Measurements from ENCODE around the gene BAZ2B.

Gene BAZ2B

DNA sequence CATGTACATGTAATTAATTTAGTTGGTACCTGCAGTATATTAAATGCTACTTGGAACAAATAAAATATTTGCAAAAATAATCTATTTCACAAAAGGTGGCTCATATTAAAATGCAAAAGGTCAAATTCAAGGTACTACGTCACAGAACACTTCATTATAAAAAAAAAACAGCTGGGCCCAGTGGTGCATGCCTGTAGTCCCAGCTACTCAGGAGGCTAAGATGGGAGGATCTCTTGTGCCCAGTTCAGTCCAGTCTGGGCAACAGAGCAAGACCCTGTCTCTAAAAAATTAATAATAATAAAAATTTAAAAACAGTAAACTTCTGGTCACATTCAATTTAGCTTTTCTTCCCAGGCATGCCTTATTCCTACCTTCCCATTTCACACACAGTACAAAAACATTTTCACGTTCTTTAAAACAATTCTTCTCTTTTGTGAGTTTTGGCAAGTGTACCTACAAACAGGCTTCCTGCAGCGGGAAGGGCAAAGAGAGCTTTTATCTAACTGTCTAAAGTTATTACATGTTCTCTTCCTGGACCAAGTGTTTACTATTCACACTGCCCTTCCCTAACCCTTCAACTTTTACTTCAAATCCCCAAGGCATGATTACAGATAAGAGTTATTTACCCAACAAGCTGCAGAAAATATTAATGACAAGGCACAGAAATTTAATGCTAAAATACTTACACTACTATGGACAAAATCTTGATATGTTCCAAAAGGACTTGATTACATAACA is 10.7 kb downstream of the BAZ2B start:
- no peaks in the 10 kb centered on the region for H3K27me3 ChIP-seq (ENCODE audit: insufficient read depth, low read length)
- H3K9me3 ChIP-seq (ENCODE audit: low read length): no peaks in the 10 kb centered on the region
- no peaks in the 10 kb centered on the region for H3K9me2 ChIP-seq (ENCODE audit: low read depth, low read length)
- H3K36me3 ChIP-seq (ENCODE audit: insufficient read depth, low read length): no peaks in the 10 kb centered on the region
- no peak overlapping the region for H3K4me3 ChIP-seq (ENCODE audit: low read depth, low read length, poor library complexity, severe bottlenecking)
- no peak overlapping the region for H3K9ac ChIP-seq (ENCODE audit: low read length)
- no peaks in the 10 kb centered on the region for H4K20me1 ChIP-seq (ENCODE audit: insufficient read depth, low read length)
- no peaks in the 10 kb centered on the region for H3F3A ChIP-seq (ENCODE audit: insufficient read depth, low read length)
- H3K79me2 ChIP-seq (ENCODE audit: insufficient read depth, low read length): no peaks in the 10 kb centered on the region
- H3K27ac ChIP-seq (ENCODE audit: low read depth, low read length, poor library complexity, severe bottlenecking): no peak overlapping the region
- H2AFZ ChIP-seq (ENCODE audit: low read length): no peak overlapping the region
- no peak overlapping the region for H3K4me2 ChIP-seq (ENCODE audit: low read length)
- no peaks in the 10 kb centered on the region for H3K4me1 ChIP-seq (ENCODE audit: insufficient read depth, low read length, severe bottlenecking)
- no peak for TF ChIP-seq EZH2 (IDR thresholded peaks at IDR 0.05; ENCODE audit: borderline replicate concordance, low read length)
- TF ChIP-seq, protein P1, sequence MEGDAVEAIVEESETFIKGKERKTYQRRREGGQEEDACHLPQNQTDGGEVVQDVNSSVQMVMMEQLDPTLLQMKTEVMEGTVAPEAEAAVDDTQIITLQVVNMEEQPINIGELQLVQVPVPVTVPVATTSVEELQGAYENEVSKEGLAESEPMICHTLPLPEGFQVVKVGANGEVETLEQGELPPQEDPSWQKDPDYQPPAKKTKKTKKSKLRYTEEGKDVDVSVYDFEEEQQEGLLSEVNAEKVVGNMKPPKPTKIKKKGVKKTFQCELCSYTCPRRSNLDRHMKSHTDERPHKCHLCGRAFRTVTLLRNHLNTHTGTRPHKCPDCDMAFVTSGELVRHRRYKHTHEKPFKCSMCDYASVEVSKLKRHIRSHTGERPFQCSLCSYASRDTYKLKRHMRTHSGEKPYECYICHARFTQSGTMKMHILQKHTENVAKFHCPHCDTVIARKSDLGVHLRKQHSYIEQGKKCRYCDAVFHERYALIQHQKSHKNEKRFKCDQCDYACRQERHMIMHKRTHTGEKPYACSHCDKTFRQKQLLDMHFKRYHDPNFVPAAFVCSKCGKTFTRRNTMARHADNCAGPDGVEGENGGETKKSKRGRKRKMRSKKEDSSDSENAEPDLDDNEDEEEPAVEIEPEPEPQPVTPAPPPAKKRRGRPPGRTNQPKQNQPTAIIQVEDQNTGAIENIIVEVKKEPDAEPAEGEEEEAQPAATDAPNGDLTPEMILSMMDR (IDR thresholded peaks at IDR 0.05; ENCODE audit: low read length): no peak

DNA sequence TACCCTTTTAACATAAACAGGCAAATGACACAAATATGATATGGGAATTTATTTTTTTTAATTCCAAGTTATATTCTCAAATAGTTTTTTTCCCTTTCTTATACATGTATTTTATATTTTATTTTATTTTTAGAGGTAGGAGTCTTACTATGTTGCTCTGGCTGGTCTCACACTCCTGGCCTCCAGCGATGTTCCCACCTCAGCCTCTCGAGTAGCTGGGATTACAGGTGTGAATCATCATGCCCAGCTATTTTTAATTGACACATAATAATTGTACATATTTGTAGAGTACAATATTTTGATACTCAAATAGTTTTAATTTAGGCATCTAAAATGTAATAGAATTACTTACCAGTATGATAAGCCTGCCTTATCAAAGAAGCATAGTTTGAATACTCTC is 12.2 kb downstream of the BAZ2B start:
- no peak overlapping the region for H3K4me2 ChIP-seq (ENCODE audit: low read length)
- no peak overlapping the region for H2AFZ ChIP-seq (ENCODE audit: low read length)
- no peaks in the 10 kb centered on the region for H3F3A ChIP-seq (ENCODE audit: insufficient read depth, low read length)
- no peak for TF ChIP-seq EZH2 (IDR thresholded peaks at IDR 0.05; ENCODE audit: borderline replicate concordance, low read length)
- TF ChIP-seq, protein P1 (IDR thresholded peaks at IDR 0.05; ENCODE audit: low read length): no peak
- no peak overlapping the region for H3K4me3 ChIP-seq (ENCODE audit: low read depth, low read length, poor library complexity, severe bottlenecking)
- no peak overlapping the region for H3K9ac ChIP-seq (ENCODE audit: low read length)
- no peaks in the 10 kb centered on the region for H3K36me3 ChIP-seq (ENCODE audit: insufficient read depth, low read length)
- H3K9me3 ChIP-seq (ENCODE audit: low read length): no peaks in the 10 kb centered on the region
- H4K20me1 ChIP-seq (ENCODE audit: insufficient read depth, low read length): no peaks in the 10 kb centered on the region
- H3K27me3 ChIP-seq (ENCODE audit: insufficient read depth, low read length): no peaks in the 10 kb centered on the region
- H3K9me2 ChIP-seq (ENCODE audit: low read depth, low read length): no peaks in the 10 kb centered on the region
- no peak overlapping the region for H3K27ac ChIP-seq (ENCODE audit: low read depth, low read length, poor library complexity, severe bottlenecking)
- H3K79me2 ChIP-seq (ENCODE audit: insufficient read depth, low read length): no peaks in the 10 kb centered on the region
- H3K4me1 ChIP-seq (ENCODE audit: insufficient read depth, low read length, severe bottlenecking): no peaks in the 10 kb centered on the region

DNA sequence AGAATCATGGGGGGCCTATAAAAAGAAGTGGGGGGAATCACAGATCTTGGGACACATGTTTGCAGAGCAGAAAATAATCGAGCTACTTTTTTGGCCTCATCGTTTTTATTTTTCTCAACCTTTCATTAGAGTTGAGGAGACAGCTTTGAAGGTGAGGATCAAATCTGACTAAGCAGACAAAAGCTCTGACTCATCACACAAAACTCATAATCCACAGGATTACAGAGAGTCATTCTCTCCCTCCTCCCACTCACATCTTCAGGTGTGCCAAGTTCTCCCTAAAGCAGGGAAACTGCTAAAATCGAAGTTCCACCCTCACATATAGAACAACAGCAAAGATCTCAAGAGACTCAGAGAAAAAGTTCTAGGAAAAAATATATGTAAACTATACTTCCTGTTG is 15.6 kb downstream of the BAZ2B start:
- H4K20me1 ChIP-seq (ENCODE audit: insufficient read depth, low read length): no peaks in the 10 kb centered on the region
- no peak overlapping the region for H2AFZ ChIP-seq (ENCODE audit: low read length)
- no peaks in the 10 kb centered on the region for H3K9me3 ChIP-seq (ENCODE audit: low read length)
- no peak overlapping the region for H3K27ac ChIP-seq (ENCODE audit: low read depth, low read length, poor library complexity, severe bottlenecking)
- TF ChIP-seq EZH2 (IDR thresholded peaks at IDR 0.05; ENCODE audit: borderline replicate concordance, low read length): no peak
- TF ChIP-seq, protein P1 (IDR thresholded peaks at IDR 0.05; ENCODE audit: low read length): no peak
- no peaks in the 10 kb centered on the region for H3K27me3 ChIP-seq (ENCODE audit: insufficient read depth, low read length)
- H3K79me2 ChIP-seq (ENCODE audit: insufficient read depth, low read length): no peaks in the 10 kb centered on the region
- H3K9ac ChIP-seq (ENCODE audit: low read length): no peak overlapping the region
- H3K4me1 ChIP-seq (ENCODE audit: insufficient read depth, low read length, severe bottlenecking): no peaks in the 10 kb centered on the region
- H3K36me3 ChIP-seq (ENCODE audit: insufficient read depth, low read length): no peaks in the 10 kb centered on the region
- no peak overlapping the region for H3K4me2 ChIP-seq (ENCODE audit: low read length)
- H3K9me2 ChIP-seq (ENCODE audit: low read depth, low read length): no peaks in the 10 kb centered on the region
- no peak overlapping the region for H3K4me3 ChIP-seq (ENCODE audit: low read depth, low read length, poor library complexity, severe bottlenecking)
- no peaks in the 10 kb centered on the region for H3F3A ChIP-seq (ENCODE audit: insufficient read depth, low read length)
